HEK293 (cell line): ENCODE measurements around the gene RRAS.

Experiments
- BCL11A ChIP-seq: fragments of 450-650 bp; formaldehyde crosslinking; IDR thresholded peaks from 2 replicates; pipeline ENCODE4 v1.5.1; 2016; ENCODE audit warnings: low read depth, missing biosample characterization, missing genetic modification characterization
- KLF16 ChIP-seq: fragments of 450-650 bp; formaldehyde crosslinking; IDR thresholded peaks from 2 replicates; pipeline ENCODE4 v1.5.1; 2017; ENCODE audit warnings: missing biosample characterization, missing genetic modification characterization
- ZNF274 ChIP-seq, 2 experiments: fragments of 200-500 bp in 1 of 2; fragments of 450-650 bp in 1 of 2; sonication (Bioruptor generic) in 1 of 2; formaldehyde crosslinking in 1 of 2; IDR thresholded peaks; 2 replicates each; pipeline versions ENCODE4 v1.5.1 to v1.6.1; 2014 to 2016; ENCODE audit warnings: borderline replicate concordance in 1 of 2, inconsistent platforms in 1 of 2, low read length in 1 of 2, missing biosample characterization in 1 of 2, missing genetic modification characterization in 1 of 2
- ZNF335 ChIP-seq: fragments of 450-650 bp; formaldehyde crosslinking; conservative IDR thresholded peaks from 2 replicates; pipeline ENCODE4 v1.5.1; 2016; ENCODE audit warnings: missing biosample characterization, missing genetic modification characterization
- ZNF416 ChIP-seq: fragments of 450-650 bp; formaldehyde crosslinking; IDR thresholded peaks from 2 replicates; pipeline ENCODE4 v1.5.1; 2016; ENCODE audit warnings: missing biosample characterization, missing genetic modification characterization
- ZNF510 ChIP-seq: fragments of 450-650 bp; formaldehyde crosslinking; IDR thresholded peaks from 2 replicates; pipeline ENCODE4 v1.5.1; 2018; ENCODE audit warnings: mild to moderate bottlenecking, missing genetic modification characterization, missing biosample characterization; ENCODE audit not compliant: insufficient replicate concordance
- ZNF548 ChIP-seq: fragments of 450-650 bp; formaldehyde crosslinking; IDR thresholded peaks from 2 replicates; pipeline ENCODE4 v1.5.1; 2016; ENCODE audit warnings: missing biosample characterization, missing genetic modification characterization
- ZNF623 ChIP-seq: fragments of 450-650 bp; formaldehyde crosslinking; IDR thresholded peaks from 2 replicates; pipeline ENCODE4 v1.5.1; 2016; ENCODE audit warnings: missing biosample characterization, missing genetic modification characterization
- ZNF776 ChIP-seq: fragments of 450-650 bp; formaldehyde crosslinking; IDR thresholded peaks from 2 replicates; pipeline ENCODE4 v1.5.0; 2017; ENCODE audit warnings: missing biosample characterization, missing genetic modification characterization, borderline replicate concordance
- TF ChIP-seq, protein P1 (sequence below): fragments of 450-650 bp; formaldehyde crosslinking; IDR thresholded peaks from 2 replicates; pipeline ENCODE4 v1.5.1; 2016; ENCODE audit warnings: missing biosample characterization, missing genetic modification characterization

DNA sequence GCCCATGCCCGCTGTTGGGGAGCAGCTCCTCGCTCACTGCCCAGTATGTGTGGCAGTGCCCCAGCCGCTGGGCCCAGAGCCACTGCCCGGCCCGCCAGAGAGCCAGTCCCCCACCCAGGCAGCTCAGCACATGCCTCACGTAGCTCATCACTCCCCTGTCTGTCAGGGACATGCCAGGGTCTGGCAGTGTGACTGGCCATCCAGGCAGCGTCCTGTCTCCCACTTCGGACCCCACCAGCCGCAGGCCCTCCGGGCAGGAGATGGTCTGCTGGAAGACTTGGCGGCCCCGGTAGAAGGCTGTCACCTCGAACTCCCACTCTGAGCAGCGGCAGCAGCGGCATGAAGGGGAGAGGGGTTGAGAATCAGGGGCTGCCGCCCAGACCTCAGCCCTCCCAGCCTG, 22.1 kb upstream of the RRAS start:
- TF ChIP-seq ZNF776 (no peak), ZNF510 (tag by site-specific recombination) (no peak), BCL11A (tag by site-specific recombination) (no peak), ZNF274 (IDR thresholded peaks at IDR 0.05; ENCODE audit: low read length) (no peak), ZNF274 (tag by site-specific recombination; IDR thresholded peaks at IDR 0.05; ENCODE audit: borderline replicate concordance) (no peak), ZNF416 (tag by site-specific recombination) (no peak), ZNF335 (tag by site-specific recombination) (no peak), ZNF548 (tag by site-specific recombination) (no peak), ZNF623 (no peak), KLF16 (tag by site-specific recombination) (no peak)
- TF ChIP-seq, protein P1, sequence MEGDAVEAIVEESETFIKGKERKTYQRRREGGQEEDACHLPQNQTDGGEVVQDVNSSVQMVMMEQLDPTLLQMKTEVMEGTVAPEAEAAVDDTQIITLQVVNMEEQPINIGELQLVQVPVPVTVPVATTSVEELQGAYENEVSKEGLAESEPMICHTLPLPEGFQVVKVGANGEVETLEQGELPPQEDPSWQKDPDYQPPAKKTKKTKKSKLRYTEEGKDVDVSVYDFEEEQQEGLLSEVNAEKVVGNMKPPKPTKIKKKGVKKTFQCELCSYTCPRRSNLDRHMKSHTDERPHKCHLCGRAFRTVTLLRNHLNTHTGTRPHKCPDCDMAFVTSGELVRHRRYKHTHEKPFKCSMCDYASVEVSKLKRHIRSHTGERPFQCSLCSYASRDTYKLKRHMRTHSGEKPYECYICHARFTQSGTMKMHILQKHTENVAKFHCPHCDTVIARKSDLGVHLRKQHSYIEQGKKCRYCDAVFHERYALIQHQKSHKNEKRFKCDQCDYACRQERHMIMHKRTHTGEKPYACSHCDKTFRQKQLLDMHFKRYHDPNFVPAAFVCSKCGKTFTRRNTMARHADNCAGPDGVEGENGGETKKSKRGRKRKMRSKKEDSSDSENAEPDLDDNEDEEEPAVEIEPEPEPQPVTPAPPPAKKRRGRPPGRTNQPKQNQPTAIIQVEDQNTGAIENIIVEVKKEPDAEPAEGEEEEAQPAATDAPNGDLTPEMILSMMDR (tag by site-specific recombination) = no peak
